Amniotic stem cell (primary cell): ENCODE data around the gene IFNA2.
A peak's percentile ranks its signal among the peaks of the same experiment; 100 is the strongest.
"Not testable (repeated sequence)": the region's sequence is repeated elsewhere in the genome, so short reads cannot be mapped to it uniquely, and the experiment has no call there.

Source experiments
- DNase-seq: peaks from one replicate; lab custom pipeline; 2025; lab: John Stamatoyannopoulos, UW

The IFNA2 gene

GRCh38 chr9:21385131-21385670 lies at the start of gene IFNA2:
TSS of gene IFNA2 (minus strand) at chr9:21385398. CDS start at chr9:21385329, 69 bp downstream.
- no peak for DNase-seq

- not testable (repeated sequence) for DNase-seq
These were observed 49.8 kb upstream of the IFNA2 start for GRCh38 chr9:21435015-21435383.

- DNase-seq, result peak; percentile 45
These were observed 49.2 kb upstream of the IFNA2 start for GRCh38 chr9:21434202-21435014.

- no peak for DNase-seq
These were observed 47.7 kb upstream of the IFNA2 start for GRCh38 chr9:21432672-21433425.

- no peak for DNase-seq
These were observed 44.0 kb upstream of the IFNA2 start for GRCh38 chr9:21429191-21429590.

- DNase-seq, result no peak
These were observed 43.0 kb upstream of the IFNA2 start for GRCh38 chr9:21428235-21428634.

GRCh38 chr9:21415493-21416267 lies 30.5 kb upstream of the IFNA2 start:
- no peak for DNase-seq

- DNase-seq, result no peak
These were observed 29.2 kb upstream of the IFNA2 start for GRCh38 chr9:21414220-21414940.

- no peak for DNase-seq
These were observed 28.4 kb upstream of the IFNA2 start for GRCh38 chr9:21413624-21414023.

GRCh38 chr9:21413151-21413550 lies 28.0 kb upstream of the IFNA2 start:
- DNase-seq, result no peak

- no peak for DNase-seq
These were observed 26.9 kb upstream of the IFNA2 start for GRCh38 chr9:21412107-21412506.

GRCh38 chr9:21408817-21409216 lies 23.6 kb upstream of the IFNA2 start, which contains the start of gene IFNA8:
TSS of gene IFNA8 (plus strand) at chr9:21409117. CDS start at chr9:21409177, 60 bp downstream.
- DNase-seq, result no peak

- DNase-seq, result no peak
These were observed 18.9 kb upstream of the IFNA2 start for GRCh38 chr9:21404146-21404545.

- no peak for DNase-seq
These were observed 17.4 kb upstream of the IFNA2 start for GRCh38 chr9:21402386-21403251.

GRCh38 chr9:21399956-21400355 lies 14.8 kb upstream of the IFNA2 start:
- no peak for DNase-seq

GRCh38 chr9:21398955-21399489 lies 13.8 kb upstream of the IFNA2 start:
- DNase-seq, result no peak

- DNase-seq, result peak; percentile 2
These were observed 10.8 kb upstream of the IFNA2 start for GRCh38 chr9:21395778-21396717.

GRCh38 chr9:21392270-21392669 lies 7.1 kb upstream of the IFNA2 start:
- no peak for DNase-seq

- no peak for DNase-seq
These were observed 1.6 kb downstream of the IFNA2 start for GRCh38 chr9:21383627-21384026.
